GM12892 (cell line): ENCODE measurements around the gene OBSCN.

Experiments
- POLR2A ChIP-seq: IDR thresholded peaks from 2 replicates; pipeline ENCODE4 v1.6.1; 2011; ENCODE audit warnings: low read depth, low read length, control low read depth
- POLR2AphosphoS5 ChIP-seq: IDR thresholded peaks from 2 replicates; pipeline ENCODE4 v1.6.1; 2011; ENCODE audit warnings: low read depth, low read length, control low read depth

DNA sequence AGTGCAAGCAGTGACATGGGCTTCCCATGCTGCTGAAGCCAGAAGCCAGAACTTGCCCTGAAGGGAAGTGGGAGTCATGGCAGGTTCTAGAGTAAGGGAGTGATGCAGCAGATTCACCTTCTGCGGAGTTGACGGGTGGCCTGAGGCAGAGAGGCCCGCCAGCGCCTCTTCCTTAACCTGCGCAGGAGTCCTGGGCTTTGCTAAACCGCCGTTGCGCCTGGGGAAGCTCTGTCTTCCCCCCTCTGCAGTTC is 67.3 kb downstream of the OBSCN start:
- TF ChIP-seq POLR2AphosphoS5 (no peak), POLR2A (no peak)
